RWPE2 (cell line): Measurements from ENCODE around the gene MT1M.
"Not testable (repeated sequence)": the region's sequence is repeated elsewhere in the genome, so short reads cannot be mapped to it uniquely, and the experiment has no call there.

Experiments
- ATAC-seq: fragments of 200-7000 bp; cut with Tn5 transposase; 3 replicates; pipeline ENCODE4 v1.9.1; 2021; ENCODE audit warnings: low read depth
- DNase-seq: peaks from one replicate; pipeline ENCODE4 v3.0.0-alpha.2; 2020; ENCODE audit warnings: low spot score
- H3K27ac ChIP-seq: fragments of 450-650 bp; 2 replicates; pipeline ENCODE4 v1.5.1; 2017; ENCODE audit warnings: mild to moderate bottlenecking; ENCODE audit not compliant: poor library complexity, severe bottlenecking
- H3K27me3 ChIP-seq: fragments of 250-450 bp; sonication (Bioruptor Pico); 2 replicates; pipeline ENCODE4 v1.5.1; 2021; ENCODE audit warnings: mild to moderate bottlenecking, moderate library complexity; ENCODE audit not compliant: insufficient read depth, poor library complexity, severe bottlenecking
- H3K36me3 ChIP-seq: fragments of 250-450 bp; sonication (Bioruptor Pico); 2 replicates; pipeline ENCODE4 v1.5.1; 2020; ENCODE audit warnings: low read depth, mild to moderate bottlenecking, moderate library complexity
- H3K4me1 ChIP-seq: fragments of 250-450 bp; sonication (Bioruptor Pico); 2 replicates; pipeline ENCODE4 v1.5.1; 2021; ENCODE audit warnings: mild to moderate bottlenecking, moderate library complexity; ENCODE audit not compliant: insufficient read depth, poor library complexity, severe bottlenecking
- H3K4me3 ChIP-seq: fragments of 250-450 bp; sonication (Bioruptor Pico); 2 replicates; pipeline ENCODE4 v1.5.1; 2021; ENCODE audit warnings: mild to moderate bottlenecking, moderate library complexity; ENCODE audit not compliant: severe bottlenecking
- H3K9me3 ChIP-seq: fragments of 250-450 bp; sonication (Bioruptor Pico); 2 replicates; pipeline ENCODE4 v1.5.1; 2021; ENCODE audit warnings: mild to moderate bottlenecking, moderate library complexity; ENCODE audit not compliant: severe bottlenecking
- TF ChIP-seq, protein P1 (sequence below): fragments of 450-650 bp; IDR thresholded peaks from one replicate; pipeline ENCODE4 v1.5.1; 2017; ENCODE audit warnings: mild to moderate bottlenecking, moderate library complexity; ENCODE audit not compliant: poor library complexity, severe bottlenecking

The MT1M gene

DNA sequence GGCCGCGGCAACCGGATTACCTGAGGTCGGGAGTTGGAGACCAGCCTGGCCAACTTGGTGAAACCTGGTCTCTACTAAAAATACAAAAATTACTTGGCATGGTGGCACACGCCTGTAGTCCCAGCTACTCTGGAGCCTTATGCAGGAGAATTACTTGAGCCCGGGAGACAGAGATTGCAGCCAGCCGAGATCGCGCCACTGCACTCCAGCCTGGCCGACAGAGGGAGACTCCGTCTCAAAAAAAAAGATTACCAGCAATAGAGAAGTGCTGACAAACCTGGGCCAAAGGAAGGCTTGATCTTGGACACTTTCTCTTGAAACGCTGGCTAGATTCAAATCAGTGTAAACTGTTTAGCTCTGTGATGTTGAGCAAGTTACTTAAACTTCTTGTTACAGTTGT, 41.5 kb downstream of the MT1M start:
- TF ChIP-seq, protein P1, sequence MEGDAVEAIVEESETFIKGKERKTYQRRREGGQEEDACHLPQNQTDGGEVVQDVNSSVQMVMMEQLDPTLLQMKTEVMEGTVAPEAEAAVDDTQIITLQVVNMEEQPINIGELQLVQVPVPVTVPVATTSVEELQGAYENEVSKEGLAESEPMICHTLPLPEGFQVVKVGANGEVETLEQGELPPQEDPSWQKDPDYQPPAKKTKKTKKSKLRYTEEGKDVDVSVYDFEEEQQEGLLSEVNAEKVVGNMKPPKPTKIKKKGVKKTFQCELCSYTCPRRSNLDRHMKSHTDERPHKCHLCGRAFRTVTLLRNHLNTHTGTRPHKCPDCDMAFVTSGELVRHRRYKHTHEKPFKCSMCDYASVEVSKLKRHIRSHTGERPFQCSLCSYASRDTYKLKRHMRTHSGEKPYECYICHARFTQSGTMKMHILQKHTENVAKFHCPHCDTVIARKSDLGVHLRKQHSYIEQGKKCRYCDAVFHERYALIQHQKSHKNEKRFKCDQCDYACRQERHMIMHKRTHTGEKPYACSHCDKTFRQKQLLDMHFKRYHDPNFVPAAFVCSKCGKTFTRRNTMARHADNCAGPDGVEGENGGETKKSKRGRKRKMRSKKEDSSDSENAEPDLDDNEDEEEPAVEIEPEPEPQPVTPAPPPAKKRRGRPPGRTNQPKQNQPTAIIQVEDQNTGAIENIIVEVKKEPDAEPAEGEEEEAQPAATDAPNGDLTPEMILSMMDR, result peak; percentile 88
- no peaks in the 10 kb centered on the region for H3K27me3 ChIP-seq

DNA sequence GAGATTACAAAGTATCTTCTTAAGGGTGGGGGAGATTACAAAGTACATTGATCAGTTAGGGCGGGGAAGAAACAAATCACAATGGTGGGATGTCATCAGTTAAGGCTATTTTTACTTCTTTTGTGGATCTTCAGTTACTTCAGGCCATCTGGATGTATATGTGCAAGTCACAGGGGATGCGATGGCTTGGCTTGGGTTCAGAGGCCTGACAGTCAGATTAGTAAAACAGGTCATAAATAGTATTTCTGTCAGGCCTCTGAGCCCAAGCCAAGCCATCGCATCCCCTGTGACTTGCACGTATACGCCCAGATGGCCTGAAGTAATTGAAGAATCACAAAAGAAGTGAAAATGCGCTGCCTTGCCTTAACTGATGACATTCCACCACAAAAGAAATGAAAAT, 42.1 kb downstream of the MT1M start:
- H3K9me3 ChIP-seq, H3K4me3 ChIP-seq, H3K4me1 ChIP-seq, H3K36me3 ChIP-seq, H3K27ac ChIP-seq, DNase-seq, H3K27me3 ChIP-seq, ATAC-seq: not testable (repeated sequence)

More for the DNA sequence above, 41.5 kb downstream of the MT1M start:
- Histone ChIP-seq H3K9me3 (no peaks in the 10 kb centered on the region), H3K27ac (no peak overlapping the region), H3K36me3 (no peaks in the 10 kb centered on the region), H3K4me1 (peaks cover 2% of the 10 kb centered on the region), H3K4me3 (no peak overlapping the region)
- DNase-seq (no peak), ATAC-seq (peak; percentile 77)

DNA sequence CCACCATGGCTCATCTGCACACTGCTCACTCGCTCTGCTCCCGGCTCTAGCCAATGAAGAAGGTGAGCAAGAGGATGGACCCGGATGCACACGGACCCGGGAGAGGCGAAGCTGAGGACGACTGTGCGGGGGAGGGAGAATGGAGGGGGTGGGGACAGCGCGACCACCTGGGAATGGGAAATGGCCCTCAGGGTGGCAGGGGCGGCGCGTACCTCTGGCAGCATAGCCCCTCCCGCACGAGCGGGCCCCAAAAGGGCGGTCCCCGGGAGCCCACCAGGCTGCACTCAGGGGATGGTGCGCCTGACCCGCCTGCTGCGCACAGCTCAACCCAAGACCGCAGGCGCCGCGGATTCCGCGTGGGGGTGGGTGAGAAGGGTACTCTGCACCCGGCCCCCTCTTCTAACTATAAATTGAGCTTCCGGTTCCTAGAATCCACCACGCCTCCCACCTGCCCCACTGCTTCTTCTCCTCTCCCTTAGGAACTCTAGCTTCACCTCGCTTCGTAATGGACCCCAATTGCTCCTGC, 43.3 kb downstream of the MT1M start:
- Histone ChIP-seq H3K27ac (no peak overlapping the region), H3K36me3 (no peaks in the 10 kb centered on the region), H3K9me3 (no peaks in the 10 kb centered on the region), H3K4me3 (no peak overlapping the region), H3K27me3 (no peaks in the 10 kb centered on the region), H3K4me1 (peaks cover 2% of the 10 kb centered on the region)
- ATAC-seq (no peak), DNase-seq (no peak)
- TF ChIP-seq, protein P1, result no peak

DNA sequence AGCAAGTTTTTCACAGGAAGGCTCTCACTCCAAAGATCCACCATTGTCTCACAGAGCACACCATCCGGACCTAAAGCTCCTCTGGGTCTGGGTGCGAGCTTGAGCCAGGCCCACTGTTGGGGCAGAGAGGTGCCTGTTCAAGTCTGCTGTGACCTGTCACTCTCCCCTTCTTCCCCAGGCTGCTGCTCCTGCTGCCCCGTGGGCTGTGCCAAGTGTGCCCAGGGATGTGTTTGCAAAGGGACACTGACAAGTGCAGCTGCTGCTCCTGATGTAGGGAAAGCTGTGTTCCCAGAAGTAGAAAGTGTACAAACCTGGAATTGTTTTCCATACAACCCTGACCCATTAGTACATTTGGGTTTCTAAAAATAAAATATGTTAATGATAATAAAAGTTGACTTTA, 45.0 kb downstream of the MT1M start:
- ATAC-seq (no peak), DNase-seq (no peak)
- H3K36me3 ChIP-seq, result no peaks in the 10 kb centered on the region

DNA sequence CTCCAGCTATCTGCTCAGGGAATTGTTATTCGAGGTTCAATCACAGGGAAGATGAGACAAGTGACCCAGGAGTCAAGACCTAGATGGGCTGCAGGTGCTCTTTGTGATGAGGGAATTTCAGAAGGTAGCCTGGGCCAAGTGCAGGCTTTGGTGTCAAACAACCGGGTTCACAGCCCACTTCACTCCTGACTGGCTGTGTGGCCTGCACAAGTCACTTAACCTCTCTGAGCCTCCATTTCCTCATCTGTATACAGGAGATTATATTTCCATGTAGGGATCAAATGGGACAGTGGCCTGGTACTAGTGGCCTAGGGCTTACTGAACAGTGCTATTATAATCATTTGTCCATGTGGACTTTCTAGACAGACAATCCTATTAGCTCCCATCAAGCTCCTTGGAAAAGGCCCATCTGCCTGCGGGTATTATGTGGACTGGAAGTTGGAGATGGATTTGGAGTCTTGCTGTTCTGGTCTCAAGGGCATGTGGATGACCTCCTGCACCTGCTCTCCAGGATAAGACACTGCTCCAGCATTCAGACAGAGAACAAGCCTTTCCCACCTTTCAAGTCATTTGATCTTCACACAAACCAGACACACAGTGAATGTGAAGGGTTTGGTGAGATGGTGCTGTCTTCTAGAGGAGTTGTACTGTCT, 46.7 kb downstream of the MT1M start:
- Histone ChIP-seq H3K4me1 (peaks cover 2% of the 10 kb centered on the region), H3K27me3 (no peaks in the 10 kb centered on the region), H3K4me3 (no peak overlapping the region), H3K9me3 (no peaks in the 10 kb centered on the region), H3K27ac (no peak overlapping the region), H3K36me3 (peaks cover 17% of the 10 kb centered on the region)
- TF ChIP-seq, protein P1, result no peak
- no peak for ATAC-seq
- no peak for DNase-seq

More for the DNA sequence above, 45.0 kb downstream of the MT1M start:
- TF ChIP-seq, protein P1, result no peak
- H3K4me1 ChIP-seq, result no peaks in the 10 kb centered on the region
- no peak overlapping the region for H3K4me3 ChIP-seq
- no peak overlapping the region for H3K27ac ChIP-seq
- H3K9me3 ChIP-seq, result no peaks in the 10 kb centered on the region
- no peaks in the 10 kb centered on the region for H3K27me3 ChIP-seq
